K562 (cell line): ENCODE measurements around the gene MYO18B. TPM values are rescaled to one million over a fixed set of nuclear protein-coding genes. Genes with fewer than 3 reads are reported as not detected.

ENCODE experiments used
- ATAC-seq: fragments of 200-7000 bp; cut with Tn5 transposase; 3 replicates; pipeline ENCODE4 v1.9.1; 2020; ENCODE audit warnings: moderate library complexity
- BruUV-seq: library from RNA; stranded (reverse); fragments of 400-500 nt; replicated peaks from 2 replicates; lab custom pipeline; 2021; lab: Mats Ljungman, UMichigan
- CTCF ChIA-PET: fragments of 300-600 bp; formaldehyde crosslinking; extraction: SDS; loops from one replicate; lab custom pipeline; 2021; ENCODE audit warnings: low intra/inter-chr PET ratio; lab: Yijun Ruan, JAX
- POLR2A ChIA-PET: fragments of 300-600, 350-650 bp; sonication (Branson Sonifier 250); formaldehyde crosslinking; extraction: SDS; loops from one replicate; lab custom pipeline; 2021; ENCODE audit warnings: antibody characterized with exemption, inconsistent platforms; lab: Yijun Ruan, JAX
- DNase-seq, 4 experiments: peaks; one replicate each; pipeline versions ENCODE4 v3.0.0 to v3.0.0-alpha.2; 2011 to 2018; ENCODE audit warnings: low spot score in 3 of 4, mixed read lengths in 3 of 4; ENCODE audit errors: extremely low read depth in 1 of 4
- FAIRE-seq: peaks from 2 replicates; lab custom pipeline; 2011; peaks lifted over from hg19 to GRCh38; lab: Jason Lieb, UNC
- H2AFZ ChIP-seq: 2 replicates; pipeline ENCODE4 v1.6.0; 2011; ENCODE audit warnings: low read depth, low read length, control low read depth, inconsistent platforms
- H3K27ac ChIP-seq: fragments of 200-600 bp; 3 replicates; pipeline ENCODE4 v1.8.0; 2011; ENCODE audit warnings: low read depth, mild to moderate bottlenecking, control low read depth, inconsistent platforms, low read length, moderate library complexity, mixed read lengths; ENCODE audit errors: extremely low read depth
- H3K27me3 ChIP-seq, 2 experiments: fragments of 300-600 bp in 1 of 2; 2 replicates in 1 of 2; 3 replicates in 1 of 2; pipeline versions ENCODE4 v1.6.0 to v1.8.0; 2011; ENCODE audit warnings: inconsistent platforms in 2 of 2, low read length in 2 of 2, mild to moderate bottlenecking in 1 of 2, mixed read lengths in 1 of 2, moderate library complexity in 1 of 2; ENCODE audit not compliant: control insufficient read depth in 2 of 2, insufficient read depth in 2 of 2
- H3K36me3 ChIP-seq: fragments of 300-600 bp; 3 replicates; pipeline ENCODE4 v1.8.0; 2011; ENCODE audit warnings: mild to moderate bottlenecking, low read length, inconsistent platforms; ENCODE audit not compliant: control insufficient read depth, insufficient read depth
- H3K4me1 ChIP-seq, 2 experiments: fragments of 200-600 bp in 1 of 2; replicated peaks in 1 of 2; 2 replicates in 1 of 2; 3 replicates in 1 of 2; pipeline versions ENCODE4 v1.5.1 to v1.8.0; 2011; ENCODE audit warnings: inconsistent platforms in 2 of 2, low read length in 2 of 2, mild to moderate bottlenecking in 1 of 2, mixed read lengths in 1 of 2, moderate library complexity in 1 of 2; ENCODE audit not compliant: control insufficient read depth in 2 of 2, insufficient read depth in 2 of 2
- H3K4me2 ChIP-seq: 2 replicates; pipeline ENCODE4 v1.6.1; 2011; ENCODE audit warnings: low read length, control low read depth, inconsistent platforms, mixed read lengths; ENCODE audit not compliant: insufficient read depth
- H3K4me3 ChIP-seq: fragments of 200-600 bp; sonication (generic), shearing (Covaris generic); 2 replicates; pipeline ENCODE4 v1.5.1; 2016; ENCODE audit warnings: control low read depth, inconsistent platforms
- H3K79me2 ChIP-seq: fragments of 200-600 bp; 3 replicates; pipeline ENCODE4 v1.8.0; 2011; ENCODE audit warnings: low read length, inconsistent platforms; ENCODE audit not compliant: control insufficient read depth, insufficient read depth
- H3K9ac ChIP-seq, 2 experiments: 2 replicates each; pipeline versions ENCODE4 v1.6.0 to v1.6.1; 2011; ENCODE audit warnings: low read depth in 2 of 2, low read length in 2 of 2, control low read depth in 1 of 2, inconsistent platforms in 1 of 2, mild to moderate bottlenecking in 1 of 2, mixed read lengths in 1 of 2; ENCODE audit not compliant: insufficient read depth in 1 of 2
- H3K9me1 ChIP-seq: one replicate; pipeline ENCODE4 v1.6.0; 2011; ENCODE audit warnings: inconsistent platforms, mild to moderate bottlenecking, low read length, moderate library complexity; ENCODE audit not compliant: control insufficient read depth, insufficient read depth
- H3K9me3 ChIP-seq: replicated peaks from 2 replicates; pipeline ENCODE4 v1.5.1; 2011; ENCODE audit warnings: low read depth, low read length, inconsistent platforms; ENCODE audit not compliant: control insufficient read depth, insufficient read depth
- H4K20me1 ChIP-seq: replicated peaks from 2 replicates; pipeline ENCODE4 v1.6.1; 2011; ENCODE audit warnings: low read length, inconsistent platforms, mixed read lengths; ENCODE audit not compliant: control insufficient read depth, insufficient read depth
- ARID1B ChIP-seq: fragments of 450-650 bp; IDR thresholded peaks from 2 replicates; pipeline ENCODE4 v1.6.1; 2016; ENCODE audit warnings: antibody characterized with exemption, mild to moderate bottlenecking, inconsistent platforms
- BCOR ChIP-seq: fragments of 450-650 bp; IDR thresholded peaks from 2 replicates; pipeline ENCODE4 v1.6.1; 2016
- BRF1 ChIP-seq: IDR thresholded peaks from 3 replicates; pipeline ENCODE4 v1.6.1; 2011; ENCODE audit warnings: borderline replicate concordance, mild to moderate bottlenecking; ENCODE audit not compliant: insufficient read length; ENCODE audit errors: extremely low read depth
- CBFA2T3 ChIP-seq: fragments of 450-650 bp; IDR thresholded peaks from 2 replicates; pipeline ENCODE4 v1.6.1; 2017
- CHD7 ChIP-seq: fragments of 200-600 bp; sonication (generic); IDR thresholded peaks from one replicate; pipeline ENCODE4 v1.6.1; 2012; ENCODE audit warnings: mild to moderate bottlenecking, low read depth, low read length, inconsistent platforms
- DPF2 ChIP-seq: fragments of 450-650 bp; IDR thresholded peaks from 2 replicates; pipeline ENCODE4 v1.6.1; 2016
- KDM1A ChIP-seq, 2 experiments: fragments of 450-650 bp; IDR thresholded peaks; 2 replicates each; pipeline ENCODE4 v1.6.1; 2016; ENCODE audit warnings: mild to moderate bottlenecking in 2 of 2
- KLF6 ChIP-seq: fragments of 250-450 bp; sonication (Bioruptor Pico); IDR thresholded peaks from 2 replicates; pipeline ENCODE4 v1.4.0; 2020; ENCODE audit warnings: mild to moderate bottlenecking, moderate library complexity, borderline replicate concordance
- POLR2AphosphoS5 ChIP-seq: IDR thresholded peaks from 2 replicates; pipeline ENCODE4 v1.6.1; 2011; ENCODE audit warnings: mild to moderate bottlenecking, low read depth, low read length, moderate library complexity; ENCODE audit not compliant: control insufficient read depth, insufficient read depth
- SIN3B ChIP-seq: fragments of 450-650 bp; IDR thresholded peaks from 2 replicates; pipeline ENCODE4 v1.6.1; 2017; ENCODE audit warnings: low read depth, mild to moderate bottlenecking, moderate library complexity
- SNRNP70 ChIP-seq: fragments of 200-400 bp; formaldehyde crosslinking; optimal IDR thresholded peaks from 2 replicates; pipeline ENCODE3; 2017; ENCODE audit warnings: low read depth, low read length
- TAL1 ChIP-seq: fragments of 450-650 bp; IDR thresholded peaks from 2 replicates; pipeline ENCODE4 v1.6.1; 2016; ENCODE audit warnings: mild to moderate bottlenecking
- ZNF197 ChIP-seq: fragments of 200-800 bp; sonication (Bioruptor generic); IDR thresholded peaks from 2 replicates; pipeline ENCODE4 v1.6.1; 2016; ENCODE audit warnings: low read depth, missing genetic modification characterization, missing compliant biosample characterization
- WGBS: fragments of 100-300 bp; shearing (Covaris generic); methylation state at CpG from one replicate; pipeline ENCODE4 v1.1.6; 2016; ENCODE audit warnings: low coverage, mixed read lengths; ENCODE audit not compliant: insufficient coverage; ENCODE audit errors: missing lambda C conversion rate; 5-methylcytosine and 5-hydroxymethylcytosine counted together
- in situ Hi-C: fragments of 300-500 bp; cut with MboI; formaldehyde crosslinking; loops from 4 replicates; pipeline ENCODE4 v1.15.0; 2018; ENCODE audit warnings: inconsistent platforms, mixed read lengths
- intact Hi-C: fragments of 100-400 bp; cut with micrococcal nuclease; formaldehyde crosslinking; loops from 2 replicates; pipeline ENCODE4 v1.14.2; 2022
- polyA plus RNA-seq, 8 experiments: library from polyadenylated mRNA; depleted of rRNA in 4 of 8; stranded (reverse) in 5 of 8; unstranded in 3 of 8; fragments of >200 nt; fragmentation: Nextera tagmentation in 2 of 8; fragmentation: Illumina TruSeq in 1 of 8; extraction: Ambion mirVana in 2 of 8; extraction: Trizol in 1 of 8; gene quantifications; 2 replicates each; pipeline versions ENCODE4 v1.2.1 to v1.2.3, GENCODE V29; 2011 to 2014; ENCODE audit warnings: inconsistent platforms in 1 of 8, missing spikeins in 1 of 8
- total RNA-seq, 7 experiments: library from RNA; depleted of rRNA in 6 of 7; stranded (reverse); fragments of >200 nt in 6 of 7; fragmentation: Illumina TruSeq in 2 of 7; extraction: Trizol in 2 of 7; gene quantifications; 2 replicates each; pipeline versions ENCODE4 v1.2.1 to v1.2.3, GENCODE V29; 2011 to 2021; ENCODE audit warnings: low replicate concordance in 1 of 7

The MYO18B gene
- total and polyA plus RNA-seq, 9 of the 15 experiments (the other 6 are each of a cell fraction or from before 2014, with no cell fraction given), result 0.06 to 7.0 (median 4.3) TPM

- Histone ChIP-seq H2AFZ (no peak overlapping the region), H4K20me1 (0 out of 2 replicates have a peak, but pooled peaks cover 4% of the 10 kb centered on the region), H3K27ac (no peak overlapping the region), H3K9me1 (no peaks in the 10 kb centered on the region), H3K27me3 (no peaks in the 10 kb centered on the region), H3K79me2 (no peaks in the 10 kb centered on the region), H3K4me3 (no peak overlapping the region), H3K4me2 (no peak overlapping the region), H3K9me3 (0 out of 2 replicates have a peak, but pooled peaks cover 2% of the 10 kb centered on the region), H3K36me3 (peaks cover 7% of the 10 kb centered on the region; the same call in 1 of the 3 replicates), H3K4me1 (no peaks in the 10 kb centered on the region; a peak in 1 of 5 replicates), H3K9ac (no peak overlapping the region)
- DNase-seq, result peak; percentile 11 to 32 (median 23)
- WGBS, result 41% methylated on average over 5 of the region's 7 CpGs
- FAIRE-seq, result no peak
- POLR2A ChIA-PET, result no interaction called here
- in situ Hi-C loops (no loop called here), intact Hi-C loops (no loop called here)
- no peak; the same call in 2 of the 3 replicates for ATAC-seq
- CTCF ChIA-PET, result no interaction called here
- no TSS peak for BruUV-seq
- TF ChIP-seq POLR2AphosphoS5, result no peak
- TF ChIP-seq CHD7, result no peak
- TF ChIP-seq ARID1B, result peak; percentile 26; the same call in 1 of the 2 replicates
- TF ChIP-seq BRF1, result no peak
- no peak for TF ChIP-seq KLF6 (CRISPR knock-in tag)
- TF ChIP-seq KDM1A (IDR thresholded peaks at IDR 0.05), result peak in 1 of 2 experiments; percentile 49; a peak in 1 of 4 replicates
- TF ChIP-seq TAL1, result peak; percentile 34; the same call in 1 of the 2 replicates
- no peak for TF ChIP-seq ZNF197 (CRISPR knock-in tag)
- TF ChIP-seq BCOR, result 0 out of 2 replicates have a peak, but pooled peaks have one; percentile 43
- no peak for TF ChIP-seq SIN3B
- 0 out of 2 replicates have a peak, but pooled peaks have one; percentile 14 for TF ChIP-seq DPF2
- peak; percentile 54 for TF ChIP-seq CBFA2T3
- no peak for TF ChIP-seq SNRNP70
Observed at GRCh38 chr22:25816522-25817059, 74.6 kb downstream of the MYO18B start.
